ENCODE measurements around the gene CADM1.

The CADM1 gene

DNA sequence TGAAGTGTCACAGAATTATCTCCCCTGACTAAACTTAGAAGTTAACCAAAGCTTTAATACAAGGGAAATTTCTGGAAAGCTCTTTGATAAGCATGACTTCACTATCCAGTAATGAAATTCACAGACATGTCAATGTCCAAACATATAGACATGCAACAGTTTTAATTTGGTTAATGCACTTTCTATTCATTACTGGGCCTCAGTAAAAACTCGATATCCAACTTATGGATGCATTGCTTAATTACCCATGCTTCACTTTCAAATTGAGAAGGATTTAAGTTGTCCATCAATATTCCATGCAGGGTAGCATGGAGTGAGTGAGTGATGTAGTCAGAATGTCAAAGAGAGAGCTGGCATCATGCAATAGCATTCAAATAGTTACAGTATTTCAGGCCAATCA lies 197.5 kb downstream of the CADM1 start:
- no peak for DNase-seq

- DNase-seq, result no peak
These were observed 199.3 kb downstream of the CADM1 start for GRCh38 chr11:115304774-115305472.

DNA sequence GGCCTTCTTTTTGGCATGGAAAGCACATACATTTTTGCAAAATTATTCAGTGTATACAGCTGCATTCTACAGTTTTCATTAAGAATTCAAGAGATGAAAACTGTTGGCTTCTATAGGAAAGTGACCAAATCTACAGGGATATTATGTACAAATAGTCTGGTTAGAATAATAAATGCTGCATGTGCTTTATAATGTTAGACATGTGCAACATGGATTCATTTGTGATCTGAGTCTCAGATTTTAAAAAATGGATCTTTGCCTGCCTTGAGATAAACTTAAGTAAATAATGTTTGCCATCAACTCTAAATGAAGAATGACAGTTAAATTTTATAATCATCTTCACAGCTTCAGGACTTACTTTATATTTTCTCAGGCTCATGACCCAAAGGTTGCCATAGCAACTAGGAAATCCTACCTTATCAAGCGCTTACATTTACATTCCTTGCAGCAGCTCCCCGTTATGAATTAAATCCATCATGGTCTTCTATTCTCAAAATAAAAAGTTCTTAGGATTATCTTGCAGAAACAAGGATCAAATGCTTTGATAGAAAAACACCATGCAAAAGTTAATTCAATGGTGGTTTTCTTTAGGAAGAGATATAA lies 200.2 kb downstream of the CADM1 start:
- no peak for DNase-seq

GRCh38 chr11:115302946-115303703 lies 201.1 kb downstream of the CADM1 start:
- DNase-seq, result no peak

DNA sequence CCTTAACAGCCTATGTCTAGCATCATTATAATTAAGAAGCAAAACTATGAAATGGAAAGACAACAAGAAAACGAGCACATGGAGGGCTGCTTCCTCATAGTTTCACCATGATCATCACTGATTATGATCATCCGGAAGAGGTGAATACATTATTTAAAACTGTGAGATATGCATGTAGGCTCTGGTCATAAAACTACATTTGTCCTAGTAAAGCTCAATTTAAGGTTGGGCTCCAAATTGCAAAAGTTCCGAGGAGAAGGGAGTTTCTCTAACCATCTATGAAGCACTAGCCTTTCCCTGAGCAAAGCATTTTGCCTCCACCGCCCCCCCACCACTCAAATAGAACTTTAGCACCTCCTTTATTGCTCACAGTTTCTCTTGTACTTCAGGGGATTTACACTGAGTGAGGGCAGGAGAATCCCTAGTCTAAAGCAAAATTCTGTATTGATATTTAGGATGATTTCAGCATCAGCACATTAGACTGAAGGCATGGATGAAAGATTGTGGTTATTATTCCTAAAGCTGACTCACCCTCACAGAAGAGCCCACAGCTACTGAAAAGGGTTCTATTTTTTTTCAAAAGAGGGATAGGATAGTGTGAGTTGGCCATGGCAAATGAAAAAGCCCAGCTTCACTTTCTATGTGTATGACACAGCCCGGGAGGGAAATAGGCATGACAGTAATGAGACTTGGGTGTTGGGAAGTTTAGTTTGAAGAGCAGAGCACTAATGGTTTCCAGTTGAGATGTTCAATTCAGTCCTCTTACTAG lies 203.4 kb downstream of the CADM1 start:
- DNase-seq, result no peak

- DNase-seq, result no peak
These were observed 205.8 kb downstream of the CADM1 start for GRCh38 chr11:115298300-115299012.

DNA sequence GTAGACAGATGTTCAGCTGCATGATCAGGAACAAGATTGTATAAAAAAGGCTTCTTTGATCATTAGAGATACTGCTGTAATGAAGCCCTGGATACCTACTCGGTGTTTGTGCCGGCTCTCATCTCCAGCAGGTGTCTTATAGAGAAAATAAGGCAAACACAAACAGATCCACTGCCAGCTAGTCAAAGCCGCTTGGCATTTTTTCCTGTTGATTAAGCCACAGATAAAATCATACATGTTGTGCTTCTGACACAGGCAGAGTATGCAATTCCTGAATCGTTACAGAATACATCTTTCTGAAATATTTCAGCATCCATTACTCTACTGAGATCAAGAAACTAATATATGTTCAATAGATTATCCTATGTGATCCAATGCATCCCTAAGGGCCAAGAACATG lies 206.9 kb downstream of the CADM1 start:
- no peak for DNase-seq

- DNase-seq, result no peak
These were observed 212.9 kb downstream of the CADM1 start for GRCh38 chr11:115291325-115291724.

- no peak for DNase-seq
These were observed 213.3 kb downstream of the CADM1 start for GRCh38 chr11:115290893-115291292.

GRCh38 chr11:115290479-115290878 lies 213.7 kb downstream of the CADM1 start:
- no peak for DNase-seq

GRCh38 chr11:115287266-115287665 lies 216.9 kb downstream of the CADM1 start:
- no peak for DNase-seq

DNA sequence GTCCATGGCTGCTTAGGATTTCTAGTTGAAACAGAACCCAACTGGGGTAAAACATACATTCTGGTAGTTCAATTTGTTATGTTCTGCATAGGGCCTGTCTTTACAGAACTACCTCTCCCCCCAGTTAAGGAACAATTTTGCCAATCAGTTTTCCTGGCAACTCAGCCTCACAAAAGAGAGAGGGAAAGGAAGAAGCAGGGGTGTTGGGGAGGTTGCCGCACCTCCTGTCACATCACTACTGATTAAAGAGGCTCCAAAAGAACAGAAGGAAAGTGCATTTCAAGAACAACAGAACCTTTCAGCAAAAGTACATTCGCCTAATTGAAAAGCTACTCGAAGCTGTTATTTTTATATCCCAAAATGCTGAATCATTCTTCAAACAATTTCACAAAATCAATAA lies 217.6 kb downstream of the CADM1 start:
- no peak for DNase-seq

GRCh38 chr11:115284773-115285172 lies 219.4 kb downstream of the CADM1 start:
- no peak for DNase-seq

DNA sequence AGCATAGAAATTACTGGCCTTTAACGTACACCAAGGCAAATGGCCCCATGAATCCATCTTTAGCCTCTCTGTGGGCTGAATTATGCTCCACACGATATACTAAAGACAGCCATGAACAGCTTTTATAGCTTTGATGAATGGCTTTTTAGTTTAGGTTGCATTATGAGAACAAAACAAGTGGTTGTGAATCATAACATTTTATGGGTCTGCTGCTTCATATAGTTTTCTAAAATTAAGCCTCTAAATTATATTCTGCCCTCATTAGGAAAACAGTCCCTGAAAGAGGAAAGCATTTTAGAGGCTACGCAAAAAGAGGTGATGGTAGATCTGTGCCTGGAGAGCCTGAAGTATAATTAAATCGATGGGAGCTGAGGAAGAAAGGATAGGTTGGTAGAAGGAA lies 221.3 kb downstream of the CADM1 start:
- no peak for DNase-seq

- no peak for DNase-seq
These were observed 223.4 kb downstream of the CADM1 start for GRCh38 chr11:115280775-115281174.

GRCh38 chr11:115279813-115280761 lies 224.1 kb downstream of the CADM1 start:
- DNase-seq, result no peak

GRCh38 chr11:115276799-115277198 lies 227.4 kb downstream of the CADM1 start:
- no peak for DNase-seq

DNA sequence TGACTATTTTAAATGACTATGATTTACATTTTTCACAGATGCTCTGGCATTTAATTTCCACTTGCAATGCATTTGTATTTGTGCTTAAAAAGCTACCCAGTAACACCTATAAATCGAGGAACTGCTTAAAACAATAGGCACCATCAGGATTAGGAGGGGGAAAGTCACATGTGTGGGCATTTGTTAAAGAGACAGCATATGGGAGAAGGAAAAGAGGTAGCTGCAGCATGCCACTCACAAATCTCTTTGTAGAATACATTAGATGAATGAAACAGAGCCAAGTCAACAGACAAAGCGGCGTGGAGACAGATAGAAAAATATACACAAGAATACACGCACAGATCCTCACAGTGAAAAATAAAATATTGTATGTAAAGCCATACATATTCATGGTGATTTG lies 228.0 kb downstream of the CADM1 start:
- no peak for DNase-seq

DNA sequence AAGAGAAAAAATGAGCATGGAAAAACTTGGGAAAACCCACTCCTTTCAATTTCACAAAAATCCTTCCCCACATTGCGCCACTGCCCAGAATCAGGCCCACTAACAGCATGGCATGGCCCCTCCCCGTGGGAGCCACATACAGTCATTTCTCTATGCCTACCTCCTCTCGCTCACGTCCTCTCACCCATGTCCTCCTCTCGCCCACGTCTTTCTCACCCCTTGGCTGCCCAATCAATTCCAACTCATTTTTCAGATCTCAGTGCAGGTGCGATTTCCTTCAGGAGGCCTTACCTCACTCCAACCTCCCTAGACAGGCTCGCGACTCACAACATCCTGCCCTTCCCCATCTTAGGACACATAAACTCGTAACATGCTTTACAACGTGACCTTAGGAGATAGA lies 229.2 kb downstream of the CADM1 start:
- no peak for DNase-seq

GRCh38 chr11:115272925-115273324 lies 231.3 kb downstream of the CADM1 start:
- no peak for DNase-seq

DNA sequence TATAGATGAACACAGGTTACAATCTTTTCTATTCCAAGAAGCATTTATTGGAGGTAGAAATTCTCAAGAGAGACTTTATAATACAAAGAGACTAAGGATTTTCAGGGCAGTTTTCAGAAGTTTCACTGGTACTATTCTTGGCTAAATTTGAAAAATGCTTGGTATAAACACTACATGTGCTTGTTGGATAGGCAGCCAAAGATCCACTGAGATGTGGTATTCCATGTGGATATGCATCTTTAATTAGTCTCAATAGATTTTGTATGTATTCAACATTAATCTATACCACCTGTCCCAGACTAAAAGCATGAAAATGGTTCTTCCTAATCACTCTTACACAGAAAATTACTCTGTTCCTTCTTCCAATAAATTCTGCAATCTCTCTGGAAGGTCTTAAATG lies 232.6 kb downstream of the CADM1 start:
- DNase-seq, result no peak
